ENCODE results near the gene MLPH.
"Not testable (repeated sequence)": the region's sequence is repeated elsewhere in the genome, so short reads cannot be mapped to it uniquely, and the experiment has no call there.

Gene MLPH

DNA sequence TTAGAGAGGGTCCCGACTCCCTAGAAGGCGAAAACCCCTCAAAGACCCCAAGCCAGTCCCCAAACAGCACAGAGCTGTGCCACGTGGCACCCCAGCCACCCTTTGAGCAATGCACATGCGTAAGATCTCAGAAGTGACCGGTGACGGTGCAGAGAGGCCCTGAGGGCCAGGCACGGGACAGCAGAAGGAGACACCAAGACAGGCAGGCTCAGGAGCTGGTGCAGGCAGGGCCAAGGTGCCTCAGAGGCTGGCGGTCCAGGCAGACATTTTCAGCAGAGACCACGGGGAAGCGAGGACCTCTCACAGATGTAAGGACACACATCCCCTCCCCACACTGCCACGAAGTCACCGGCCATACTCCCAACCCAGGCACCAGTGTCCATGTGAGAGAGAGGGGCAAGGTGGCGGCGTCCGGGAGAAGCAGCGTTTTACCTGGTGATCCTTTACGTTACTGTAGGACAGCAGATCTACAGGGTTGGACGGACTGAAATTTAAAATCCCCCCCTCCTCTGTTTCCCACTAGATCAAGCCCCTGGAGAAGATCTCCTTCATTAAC lies 105.5 kb downstream of the MLPH start:
- DNase-seq, result no peak

DNA sequence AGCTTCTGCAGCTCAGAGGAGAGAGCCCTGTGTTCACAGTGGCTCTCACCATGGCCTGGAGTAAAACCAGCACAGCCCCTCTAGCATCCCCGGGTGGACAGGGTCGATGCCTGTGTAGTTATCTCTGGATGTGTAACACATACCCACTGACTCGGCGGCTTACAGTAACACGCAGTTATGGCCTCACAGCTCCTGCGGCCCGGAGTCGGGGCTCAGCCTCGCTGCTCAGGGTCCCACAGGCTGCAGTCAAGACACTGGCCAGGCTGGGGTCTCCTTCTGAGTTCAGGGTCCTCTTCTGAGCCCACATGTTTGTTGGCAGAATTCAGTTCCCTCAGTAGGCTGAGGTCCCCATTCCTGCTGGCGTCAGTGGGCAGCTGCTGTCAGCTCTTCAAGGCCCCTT lies 106.0 kb downstream of the MLPH start:
- DNase-seq, result no peak

DNA sequence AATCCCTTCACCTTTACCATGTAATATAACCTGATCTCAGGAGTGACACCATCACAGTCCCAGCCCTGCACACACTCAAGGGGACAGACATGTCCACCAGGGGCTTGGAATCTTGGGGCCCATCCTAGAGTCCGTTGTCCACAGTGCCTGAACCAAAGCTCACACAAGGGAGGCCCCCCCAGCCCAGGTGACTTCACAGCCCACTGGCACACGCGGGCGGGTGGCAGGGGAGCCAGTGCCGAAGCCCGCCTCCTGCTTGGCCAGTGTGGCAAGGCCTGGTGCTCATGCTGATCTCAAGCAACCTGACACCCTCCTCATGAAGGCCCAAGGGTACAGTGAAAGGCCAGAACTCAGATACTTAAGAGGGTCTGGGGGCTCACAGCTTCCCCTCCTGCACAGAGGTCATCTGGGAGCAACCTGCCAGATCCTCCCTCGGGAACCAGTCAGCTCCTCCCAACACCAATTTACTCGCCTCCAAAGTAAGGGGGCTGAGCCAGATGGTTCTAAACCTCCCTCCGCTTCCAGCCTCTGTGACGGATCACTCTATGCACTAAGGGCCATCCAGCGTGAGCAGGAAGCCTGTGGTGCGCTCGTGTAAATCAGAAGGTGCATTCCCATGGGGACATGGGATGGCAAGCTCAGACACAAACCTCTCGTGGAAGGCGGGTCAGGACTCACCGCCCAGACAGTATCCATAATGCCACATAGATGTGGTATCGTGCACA lies 106.7 kb downstream of the MLPH start:
- no peak for DNase-seq

GRCh38 chr2:237594514-237594871 lies 107.4 kb downstream of the MLPH start:
- no peak for DNase-seq

DNA sequence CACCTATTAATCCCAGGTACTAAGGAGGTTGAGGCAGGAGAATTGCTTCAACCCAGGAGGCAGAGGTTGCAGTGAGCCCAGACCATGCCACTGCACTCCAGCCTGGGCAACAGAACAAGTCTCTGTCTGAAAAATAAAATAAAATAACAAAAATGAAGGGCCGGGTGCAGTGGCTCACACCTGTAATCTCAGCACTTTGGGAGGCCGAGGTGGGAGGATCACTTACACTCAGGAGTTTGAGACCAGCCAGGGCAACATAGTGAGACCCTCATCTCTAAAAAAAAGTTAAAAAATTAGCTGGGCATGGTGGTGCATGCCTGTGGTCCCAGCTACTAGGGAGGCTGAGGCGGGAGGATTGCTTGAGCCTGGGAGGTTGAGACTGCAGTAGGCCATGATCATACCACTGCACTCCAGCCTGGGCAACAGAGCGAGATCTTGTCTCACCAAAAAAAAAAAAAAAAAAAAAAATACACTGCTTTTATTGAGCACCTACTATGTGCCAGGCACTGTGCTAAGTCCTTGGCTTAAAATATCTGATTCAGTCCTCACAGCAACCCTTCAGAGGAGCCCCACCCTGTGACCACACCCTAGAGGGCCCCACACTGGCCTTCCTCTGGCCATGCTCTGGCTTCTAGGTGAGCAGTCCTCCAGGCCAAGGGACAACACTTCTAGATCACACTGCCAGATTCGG lies 108.9 kb downstream of the MLPH start:
- not testable (repeated sequence) for DNase-seq

GRCh38 chr2:237596520-237597195 lies 109.6 kb downstream of the MLPH start:
- no peak for DNase-seq

DNA sequence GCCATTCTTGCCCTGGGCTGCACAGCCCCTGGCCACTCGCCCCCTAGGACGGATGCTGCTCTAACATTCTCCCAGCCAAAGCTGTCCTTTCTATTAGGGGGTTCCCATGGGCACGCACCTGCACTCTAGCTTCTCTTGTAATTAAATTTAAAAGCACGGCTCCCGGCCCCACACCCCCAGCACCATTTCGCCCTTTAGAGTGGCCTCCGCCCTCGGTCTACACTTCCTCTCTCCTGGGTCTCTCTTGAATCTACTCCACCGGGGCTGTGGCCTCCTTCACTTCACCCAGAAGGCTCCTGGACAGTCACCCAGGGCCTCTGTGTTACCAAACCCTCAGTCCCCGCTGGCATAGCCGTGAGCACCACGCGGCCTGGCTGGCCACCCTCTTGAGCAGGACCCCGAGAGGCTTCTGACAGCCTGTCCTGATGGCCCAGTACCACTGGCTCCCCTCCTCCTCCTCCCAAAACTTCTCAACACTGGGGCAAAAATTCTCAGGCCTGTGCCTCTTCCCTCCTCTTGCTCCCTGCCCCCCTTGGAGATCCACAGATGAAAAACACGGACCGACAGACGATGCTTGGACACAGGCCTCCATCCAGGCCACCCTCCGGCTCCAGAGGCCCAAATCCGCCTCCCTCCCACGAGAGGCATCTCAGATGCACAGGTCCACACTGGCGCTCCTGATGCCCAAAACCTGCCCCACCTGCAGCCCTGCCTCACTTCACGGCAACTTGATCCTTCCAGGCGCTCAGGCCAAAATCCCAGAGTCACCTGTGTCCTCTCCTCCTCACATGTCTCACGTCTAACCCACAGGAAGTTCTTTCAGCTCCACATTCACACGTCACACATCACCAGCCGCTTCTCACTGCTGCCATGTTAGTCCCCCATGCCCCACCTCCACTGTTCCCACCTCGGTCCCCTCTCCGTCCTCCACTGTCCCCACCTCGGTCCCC lies 110.4 kb downstream of the MLPH start:
- no peak for DNase-seq

DNA sequence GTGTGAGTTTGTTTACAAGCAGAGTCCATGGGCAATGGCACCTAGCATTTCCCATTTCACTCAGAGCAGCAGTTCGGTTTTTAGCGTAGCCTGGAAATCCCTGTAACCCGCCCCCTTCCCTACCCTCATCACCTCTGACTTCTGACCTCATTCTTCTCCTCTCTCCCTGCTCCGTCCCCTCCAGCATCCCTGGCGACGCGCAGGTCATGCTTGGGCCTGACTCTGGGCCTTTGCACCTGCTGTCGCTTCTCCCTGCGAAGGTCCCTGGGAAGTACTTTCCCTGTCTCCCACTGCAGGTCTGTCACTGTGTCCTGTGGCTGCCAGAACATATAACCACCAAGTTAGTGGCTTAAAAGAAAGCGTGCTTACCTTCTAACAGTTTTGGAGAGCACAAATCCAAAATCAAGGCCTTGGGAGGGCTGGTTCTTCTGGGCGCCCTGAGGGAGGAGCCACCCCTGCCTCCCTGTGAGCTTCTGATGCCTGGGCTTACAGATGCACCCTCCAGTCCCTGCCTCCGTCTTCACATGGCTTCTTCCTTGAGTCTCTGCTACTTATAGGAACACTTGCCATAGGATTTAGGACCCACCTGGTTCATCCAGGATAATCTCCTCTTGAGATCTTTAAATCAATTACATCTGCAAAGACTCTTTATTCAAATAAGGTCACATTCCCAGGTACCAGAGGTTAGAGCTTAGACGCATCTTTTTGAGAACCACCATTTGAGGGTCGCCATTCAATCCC lies 111.6 kb downstream of the MLPH start:
- DNase-seq, result no peak

GRCh38 chr2:237599465-237600110 lies 112.5 kb downstream of the MLPH start:
- DNase-seq, result no peak

GRCh38 chr2:237600205-237600846 lies 113.3 kb downstream of the MLPH start:
- DNase-seq, result no peak

- no peak for DNase-seq
Observed at GRCh38 chr2:237601453-237602116, 114.5 kb downstream of the MLPH start.

- no peak for DNase-seq
Observed at GRCh38 chr2:237602409-237602808, 115.4 kb downstream of the MLPH start.

- no peak for DNase-seq
Observed at GRCh38 chr2:237603049-237603717, 116.1 kb downstream of the MLPH start.

- DNase-seq, result peak; percentile 49 to 89 (median 76)
Observed at GRCh38 chr2:237603718-237604362, 116.8 kb downstream of the MLPH start.

- DNase-seq, result no peak
Observed at GRCh38 chr2:237604391-237604790, 117.3 kb downstream of the MLPH start.
